Thoracic aorta (tissue), 2 donors: ENCODE data around the gene XCL1. TPM values are rescaled to one million over a fixed set of nuclear protein-coding genes. Genes with fewer than 3 reads are reported as not detected.

Experiments used
- ATAC-seq: fragments of 150-250 bp; one replicate; pipeline ENCODE4 v1.8.0; 2017; ENCODE audit warnings: low read depth; ENCODE audit not compliant: insufficient number of reproducible peaks, low FRiP score
- DNase-seq: peaks from one replicate; pipeline ENCODE4 v3.0.0-alpha.2; 2020; ENCODE audit warnings: low spot score
- H3K27ac ChIP-seq, 2 donors: fragments of 200-600 bp; sonication (generic); 1 replicate in 1 of 2; 2 replicates in 1 of 2; pipeline ENCODE4 v1.5.1; 2016; ENCODE audit warnings: mild to moderate bottlenecking in 2 of 2, moderate library complexity in 2 of 2
- H3K27me3 ChIP-seq: fragments of 200-600 bp; sonication (generic); replicated peaks from 2 replicates; pipeline ENCODE4 v1.6.0; 2016; ENCODE audit warnings: mild to moderate bottlenecking; ENCODE audit not compliant: insufficient read depth
- H3K36me3 ChIP-seq: fragments of 200-600 bp; sonication (generic); one replicate; pipeline ENCODE4 v1.5.1; 2016
- H3K4me1 ChIP-seq, 2 donors: fragments of 200-600 bp; sonication (generic); 1 replicate in 1 of 2; 2 replicates in 1 of 2; pipeline versions ENCODE4 v1.5.1 to v1.6.0; 2016; ENCODE audit warnings: low read depth in 2 of 2, mild to moderate bottlenecking in 1 of 2; ENCODE audit not compliant: control insufficient read depth in 1 of 2
- H3K4me3 ChIP-seq: fragments of 200-600 bp; sonication (generic); 2 replicates; pipeline ENCODE4 v1.5.1; 2016; ENCODE audit warnings: mild to moderate bottlenecking
- H3K9me3 ChIP-seq: fragments of 200-600 bp; sonication (generic); 2 replicates; pipeline ENCODE4 v1.5.1; 2016
- CTCF ChIP-seq: fragments of 200-600 bp; sonication (generic); IDR thresholded peaks from one replicate; pipeline ENCODE4 v1.5.1; 2019; ENCODE audit warnings: antibody characterized with exemption
- total RNA-seq, 2 donors: library from RNA; depleted of rRNA; stranded (reverse); fragments of >200 nt; gene quantifications; one replicate each; pipeline versions ENCODE4 v1.1.0 to v1.2.3, GENCODE V29; 2016

XCL1 gene
- total RNA-seq, 2 donors from 2014 or later, result 0.54 TPM; not detected in 1

GRCh38 chr1:168603501-168604110, 27.2 kb downstream of the XCL1 start:
- H3K4me3 ChIP-seq, result no peak overlapping the region
- DNase-seq (peak; percentile 30), ATAC-seq (no peak)
- H3K27me3 ChIP-seq, result no peaks in the 10 kb centered on the region
- H3K27ac ChIP-seq, result no peak overlapping the region
- H3K4me1 ChIP-seq, result peaks cover 10 to 22% of the 10 kb centered on the region in 2 donors
- peak; percentile 84 for TF ChIP-seq CTCF
- no peaks in the 10 kb centered on the region for H3K36me3 ChIP-seq
- H3K9me3 ChIP-seq, result no peaks in the 10 kb centered on the region

GRCh38 chr1:168605443-168605842, 29.0 kb downstream of the XCL1 start:
- no peaks in the 10 kb centered on the region for H3K27me3 ChIP-seq
- no peaks in the 10 kb centered on the region for H3K9me3 ChIP-seq
- DNase-seq (no peak), ATAC-seq (no peak)
- peaks cover 17 to 38% of the 10 kb centered on the region in 2 donors for H3K4me1 ChIP-seq
- no peaks in the 10 kb centered on the region for H3K36me3 ChIP-seq
- TF ChIP-seq CTCF, result no peak
- H3K27ac ChIP-seq, result no peak overlapping the region
- H3K4me3 ChIP-seq, result no peak overlapping the region

- Histone ChIP-seq H3K27ac (no peak overlapping the region), H3K9me3 (no peaks in the 10 kb centered on the region), H3K4me3 (no peak overlapping the region), H3K36me3 (no peaks in the 10 kb centered on the region), H3K4me1 (peaks cover 17 to 41% of the 10 kb centered on the region in 2 donors), H3K27me3 (no peaks in the 10 kb centered on the region)
- DNase-seq (no peak), ATAC-seq (no peak)
- TF ChIP-seq CTCF, result no peak
Observed at GRCh38 chr1:168606096-168606495, 29.7 kb downstream of the XCL1 start.

- no peak for DNase-seq
- no peaks in the 10 kb centered on the region for H3K9me3 ChIP-seq
- H3K4me3 ChIP-seq, result no peak overlapping the region
- no peaks in the 10 kb centered on the region for H3K27me3 ChIP-seq
- H3K4me1 ChIP-seq, result peaks cover 17 to 42% of the 10 kb centered on the region in 2 donors
- H3K27ac ChIP-seq, result peak overlapping the region; percentile 84 to 95
- no peak for ATAC-seq
- H3K36me3 ChIP-seq, result no peaks in the 10 kb centered on the region
- no peak for TF ChIP-seq CTCF
Observed at GRCh38 chr1:168607872-168608428, 31.5 kb downstream of the XCL1 start.

GRCh38 chr1:168608796-168609715, 32.7 kb downstream of the XCL1 start:
- Histone ChIP-seq H3K4me3 (peak overlapping the region; percentile 41), H3K9me3 (no peaks in the 10 kb centered on the region), H3K4me1 (peaks cover 21 to 50% of the 10 kb centered on the region in 2 donors), H3K36me3 (no peaks in the 10 kb centered on the region), H3K27ac (peak overlapping the region; percentile 84 to 95), H3K27me3 (no peaks in the 10 kb centered on the region)
- no peak for TF ChIP-seq CTCF
- ATAC-seq, result peak; percentile 85
- peak; percentile 35 for DNase-seq
